Peyer's patch (tissue), 4 donors: Measurements from ENCODE around the gene PTTG1IP.

Experiments
- CTCF ChIP-seq, 6 experiments: fragments of 450-650 bp in 4 of 6; fragments of 200-600 bp in 2 of 6; sonication (generic) in 1 of 6; IDR thresholded peaks; one replicate each; pipeline ENCODE4 v1.5.1; 2017 to 2019; ENCODE audit warnings: antibody characterized with exemption in 6 of 6, mild to moderate bottlenecking in 3 of 6, moderate library complexity in 1 of 6
- POLR2A ChIP-seq, 2 donors: fragments of 450-650 bp; IDR thresholded peaks; one replicate each; pipeline ENCODE4 v1.5.1; 2017; ENCODE audit warnings: antibody characterized with exemption in 2 of 2, mild to moderate bottlenecking in 2 of 2, moderate library complexity in 2 of 2

- TF ChIP-seq CTCF (IDR thresholded peaks at IDR 0.05) (no peak), POLR2A (IDR thresholded peaks at IDR 0.05) (no peak)
These were observed 9.8 kb upstream of the PTTG1IP start for GRCh38 chr21:44883250-44883649.
